IPS-18a (cell line): ENCODE data around the gene OR3A2.
"Not testable (repeated sequence)": the region's sequence is repeated elsewhere in the genome, so short reads cannot be mapped to it uniquely, and the experiment has no call there.

Source experiments
- H3K27ac ChIP-seq: one replicate; pipeline ENCODE4 v1.5.1; 2013; ENCODE audit warnings: low read length
- H3K27me3 ChIP-seq: one replicate; pipeline ENCODE4 v1.6.1; 2013; ENCODE audit warnings: mild to moderate bottlenecking, low read length; ENCODE audit not compliant: control insufficient read depth, insufficient read depth
- H3K36me3 ChIP-seq: one replicate; pipeline ENCODE4 v1.6.1; 2013; ENCODE audit warnings: low read depth, low read length; ENCODE audit not compliant: control insufficient read depth
- H3K4me1 ChIP-seq: one replicate; pipeline ENCODE4 v1.6.1; 2013; ENCODE audit warnings: low read depth, low read length; ENCODE audit not compliant: control insufficient read depth
- H3K4me3 ChIP-seq: one replicate; pipeline ENCODE4 v1.5.1; 2013; ENCODE audit warnings: low read length
- H3K9ac ChIP-seq: one replicate; pipeline ENCODE4 v1.6.1; 2013; ENCODE audit warnings: mild to moderate bottlenecking, low read length, moderate library complexity
- H3K9me3 ChIP-seq: one replicate; pipeline ENCODE4 v1.6.1; 2013; ENCODE audit warnings: low read depth, low read length; ENCODE audit not compliant: control insufficient read depth

The OR3A2 gene

GRCh38 chr17:3282901-3283300 is 103.2 kb downstream of the OR3A2 start:
- no peaks in the 10 kb centered on the region for H3K9me3 ChIP-seq
- H3K27me3 ChIP-seq: no peaks in the 10 kb centered on the region
- no peak overlapping the region for H3K9ac ChIP-seq
- no peaks in the 10 kb centered on the region for H3K4me1 ChIP-seq
- no peaks in the 10 kb centered on the region for H3K36me3 ChIP-seq
- H3K4me3 ChIP-seq: no peak overlapping the region
- H3K27ac ChIP-seq: no peak overlapping the region

- no peaks in the 10 kb centered on the region for H3K36me3 ChIP-seq
- no peak overlapping the region for H3K27ac ChIP-seq
- H3K27me3 ChIP-seq: no peaks in the 10 kb centered on the region
- no peak overlapping the region for H3K4me3 ChIP-seq
- H3K9me3 ChIP-seq: peaks cover 8% of the 10 kb centered on the region
- H3K9ac ChIP-seq: no peak overlapping the region
- no peaks in the 10 kb centered on the region for H3K4me1 ChIP-seq
Observed at GRCh38 chr17:3276126-3276525, 110.0 kb downstream of the OR3A2 start.

GRCh38 chr17:3271072-3271848 is 114.8 kb downstream of the OR3A2 start:
- Histone ChIP-seq H3K4me1 (no peaks in the 10 kb centered on the region), H3K27ac (no peak overlapping the region), H3K36me3 (no peaks in the 10 kb centered on the region), H3K9ac (no peak overlapping the region), H3K9me3 (peaks cover 16% of the 10 kb centered on the region), H3K4me3 (no peak overlapping the region), H3K27me3 (no peaks in the 10 kb centered on the region)

- Histone ChIP-seq H3K36me3 (no peaks in the 10 kb centered on the region), H3K27me3 (no peaks in the 10 kb centered on the region), H3K9ac (no peak overlapping the region), H3K4me1 (no peaks in the 10 kb centered on the region), H3K4me3 (no peak overlapping the region), H3K27ac (no peak overlapping the region), H3K9me3 (no peaks in the 10 kb centered on the region)
Observed at GRCh38 chr17:3260600-3260999, 125.5 kb downstream of the OR3A2 start.

GRCh38 chr17:3260163-3260562 is 125.9 kb downstream of the OR3A2 start:
- Histone ChIP-seq H3K9ac (no peak overlapping the region), H3K4me1 (no peaks in the 10 kb centered on the region), H3K27ac (no peak overlapping the region), H3K27me3 (no peaks in the 10 kb centered on the region), H3K9me3 (no peaks in the 10 kb centered on the region), H3K36me3 (no peaks in the 10 kb centered on the region), H3K4me3 (no peak overlapping the region)

- H3K27ac ChIP-seq: no peak overlapping the region
- no peaks in the 10 kb centered on the region for H3K36me3 ChIP-seq
- no peak overlapping the region for H3K9ac ChIP-seq
- H3K27me3 ChIP-seq: no peaks in the 10 kb centered on the region
- no peak overlapping the region for H3K4me3 ChIP-seq
- no peaks in the 10 kb centered on the region for H3K4me1 ChIP-seq
- H3K9me3 ChIP-seq: no peaks in the 10 kb centered on the region
Observed at GRCh38 chr17:3256575-3256974, 129.5 kb downstream of the OR3A2 start.

GRCh38 chr17:3249013-3249412 is 137.1 kb downstream of the OR3A2 start:
- H3K4me3 ChIP-seq, H3K9me3 ChIP-seq, H3K27ac ChIP-seq, H3K4me1 ChIP-seq, H3K9ac ChIP-seq, H3K36me3 ChIP-seq, H3K27me3 ChIP-seq: not testable (repeated sequence)

GRCh38 chr17:3244841-3245240 is 141.3 kb downstream of the OR3A2 start:
- H3K36me3 ChIP-seq, H3K4me3 ChIP-seq, H3K27ac ChIP-seq, H3K4me1 ChIP-seq, H3K9ac ChIP-seq, H3K27me3 ChIP-seq, H3K9me3 ChIP-seq: not testable (repeated sequence)

GRCh38 chr17:3241044-3241443 is 145.1 kb downstream of the OR3A2 start:
- H3K9ac ChIP-seq: not testable (repeated sequence)

GRCh38 chr17:3238685-3239084 is 147.4 kb downstream of the OR3A2 start:
- H3K4me1 ChIP-seq, H3K9ac ChIP-seq, H3K9me3 ChIP-seq, H3K4me3 ChIP-seq, H3K27ac ChIP-seq, H3K27me3 ChIP-seq, H3K36me3 ChIP-seq: not testable (repeated sequence)

More at GRCh38 chr17:3241044-3241443, 145.1 kb downstream of the OR3A2 start:
- H3K27ac ChIP-seq, H3K27me3 ChIP-seq, H3K9me3 ChIP-seq, H3K36me3 ChIP-seq, H3K4me1 ChIP-seq, H3K4me3 ChIP-seq: not testable (repeated sequence)

GRCh38 chr17:3232300-3232699 is 153.8 kb downstream of the OR3A2 start:
- H3K36me3 ChIP-seq, H3K4me1 ChIP-seq, H3K9me3 ChIP-seq, H3K27ac ChIP-seq, H3K27me3 ChIP-seq, H3K9ac ChIP-seq, H3K4me3 ChIP-seq: not testable (repeated sequence)
